HG02623 (cell line): Measurements from ENCODE around the gene METTL3.
"Not testable (repeated sequence)": the region's sequence is repeated elsewhere in the genome, so short reads cannot be mapped to it uniquely, and the experiment has no call there.

ENCODE experiments used
- ATAC-seq: cut with Tn5 transposase; IDR thresholded peaks from one replicate; pipeline ENCODE4 v1.9.1; 2021; ENCODE audit warnings: moderate library complexity; ENCODE audit not compliant: unreplicated experiment

Gene METTL3

GRCh38 chr14:21510735-21511657, at the start of gene METTL3:
METTL3 (minus strand) TSS chr14:21511340; CDS start chr14:21511223, 117 bp downstream.
- peak; percentile 99 for ATAC-seq

- no peak for ATAC-seq
Measured at GRCh38 chr14:21558703-21559170, 47.6 kb upstream of the METTL3 start.

GRCh38 chr14:21557084-21557901, 46.2 kb upstream of the METTL3 start:
- no peak for ATAC-seq

GRCh38 chr14:21556378-21557083, 45.4 kb upstream of the METTL3 start:
- no peak for ATAC-seq

GRCh38 chr14:21553266-21553665, 42.1 kb upstream of the METTL3 start:
- ATAC-seq: no peak

GRCh38 chr14:21544588-21544987, 33.4 kb upstream of the METTL3 start:
- not testable (repeated sequence) for ATAC-seq

- ATAC-seq: no peak
Measured at GRCh38 chr14:21543963-21544362, 32.8 kb upstream of the METTL3 start.

GRCh38 chr14:21543521-21543960, 32.4 kb upstream of the METTL3 start:
- no peak for ATAC-seq

- no peak for ATAC-seq
Measured at GRCh38 chr14:21541413-21542074, 30.4 kb upstream of the METTL3 start.

GRCh38 chr14:21539189-21539940, 28.2 kb upstream of the METTL3 start:
- no peak for ATAC-seq

- no peak for ATAC-seq
Measured at GRCh38 chr14:21537090-21537424, 25.9 kb upstream of the METTL3 start.

GRCh38 chr14:21536418-21537089, 25.4 kb upstream of the METTL3 start:
- ATAC-seq: no peak

- ATAC-seq: no peak
Measured at GRCh38 chr14:21535545-21536417, 24.6 kb upstream of the METTL3 start.

GRCh38 chr14:21534576-21534975, 23.4 kb upstream of the METTL3 start:
- no peak for ATAC-seq

GRCh38 chr14:21533294-21533693, 22.2 kb upstream of the METTL3 start:
- ATAC-seq: no peak

GRCh38 chr14:21529515-21529914, 18.4 kb upstream of the METTL3 start:
- ATAC-seq: no peak

GRCh38 chr14:21528381-21529348, 17.5 kb upstream of the METTL3 start:
- ATAC-seq: no peak
